Osteocyte (in vitro differentiated cells): ENCODE results near the gene CABYR. TPM values are rescaled to one million over a fixed set of nuclear protein-coding genes. Genes with fewer than 3 reads are reported as not detected.

Experiments used
- DNase-seq: peaks from one replicate; pipeline ENCODE4 v3.0.0; 2021; ENCODE audit warnings: mixed read lengths; ENCODE audit not compliant: unreplicated experiment; ENCODE audit errors: extremely low spot score
- H3K27ac Mint-ChIP-seq: one replicate; pipeline ENCODE4 v1.8.0; 2021; ENCODE audit warnings: mild to moderate bottlenecking, mixed read lengths; ENCODE audit not compliant: unreplicated experiment
- H3K27me3 Mint-ChIP-seq: one replicate; pipeline ENCODE4 v1.8.0; 2021; ENCODE audit warnings: mixed read lengths; ENCODE audit not compliant: unreplicated experiment
- H3K36me3 Mint-ChIP-seq: one replicate; pipeline ENCODE4 v1.8.0; 2021; ENCODE audit warnings: mixed read lengths; ENCODE audit not compliant: unreplicated experiment
- H3K4me1 Mint-ChIP-seq: one replicate; pipeline ENCODE4 v1.8.0; 2021; ENCODE audit warnings: mixed read lengths; ENCODE audit not compliant: unreplicated experiment
- H3K4me3 Mint-ChIP-seq: one replicate; pipeline ENCODE4 v1.8.0; 2021; ENCODE audit warnings: mild to moderate bottlenecking, moderate library complexity, mixed read lengths; ENCODE audit not compliant: unreplicated experiment
- H3K9me3 Mint-ChIP-seq: one replicate; pipeline ENCODE4 v1.8.0; 2021; ENCODE audit warnings: mixed read lengths; ENCODE audit not compliant: unreplicated experiment
- CTCF ChIP-seq: fragments of 200-600 bp; sonication (generic); IDR thresholded peaks from 2 replicates; pipeline ENCODE4 v1.5.0; 2021; ENCODE audit warnings: antibody characterized with exemption, mild to moderate bottlenecking, moderate library complexity
- total RNA-seq: library from RNA; stranded (reverse); gene quantifications from 2 replicates; pipeline ENCODE4 v1.2.1, GENCODE V29; 2021

Gene CABYR
- total RNA-seq, 1 donor from 2014 or later = 3.9 TPM

- TF ChIP-seq CTCF = no peak
- no peaks in the 10 kb centered on the region for H3K9me3 Mint-ChIP-seq
- no peak overlapping the region for H3K4me3 Mint-ChIP-seq
- no peak for DNase-seq
- H3K4me1 Mint-ChIP-seq = peaks cover 8% of the 10 kb centered on the region
- no peaks in the 10 kb centered on the region for H3K36me3 Mint-ChIP-seq
- H3K27ac Mint-ChIP-seq = no peak overlapping the region
- H3K27me3 Mint-ChIP-seq = no peaks in the 10 kb centered on the region
Observed at GRCh38 chr18:24201699-24202687, 63.1 kb downstream of the CABYR start.

- peaks cover 4% of the 10 kb centered on the region for H3K36me3 Mint-ChIP-seq
- DNase-seq = no peak
- H3K27ac Mint-ChIP-seq = no peak overlapping the region
- H3K9me3 Mint-ChIP-seq = no peaks in the 10 kb centered on the region
- peaks cover 8% of the 10 kb centered on the region for H3K4me1 Mint-ChIP-seq
- no peaks in the 10 kb centered on the region for H3K27me3 Mint-ChIP-seq
- no peak overlapping the region for H3K4me3 Mint-ChIP-seq
- TF ChIP-seq CTCF = no peak
Observed at GRCh38 chr18:24204904-24205303, 66.0 kb downstream of the CABYR start.

GRCh38 chr18:24208270-24209035 is 69.6 kb downstream of the CABYR start:
- Mint-ChIP-seq H3K4me1 (peaks cover 12% of the 10 kb centered on the region), H3K27me3 (no peaks in the 10 kb centered on the region), H3K4me3 (no peak overlapping the region), H3K9me3 (peaks cover 5% of the 10 kb centered on the region), H3K36me3 (peaks cover 6% of the 10 kb centered on the region), H3K27ac (no peak overlapping the region)
- no peak for DNase-seq
- no peak for TF ChIP-seq CTCF

- Mint-ChIP-seq H3K9me3 (peaks cover 5% of the 10 kb centered on the region), H3K4me3 (no peak overlapping the region), H3K27ac (no peak overlapping the region), H3K36me3 (peaks cover 8% of the 10 kb centered on the region), H3K27me3 (no peaks in the 10 kb centered on the region), H3K4me1 (peaks cover 18% of the 10 kb centered on the region)
- DNase-seq = no peak
- TF ChIP-seq CTCF = no peak
Observed at GRCh38 chr18:24209558-24209957, 70.7 kb downstream of the CABYR start.

Other genes starting within 250 kb of the CABYR start
- gene TTC39C, start 124.3 kb upstream of the CABYR start, total RNA-seq = 10.9 and 11.2 TPM in 2 replicates